Measurements from ENCODE around the gene STX2. TPM values are rescaled to one million over a fixed set of nuclear protein-coding genes. Genes with fewer than 3 reads are reported as not detected.

Gene STX2
- total RNA-seq, 1 donor from 2014 or later: 17.4 TPM

DNA sequence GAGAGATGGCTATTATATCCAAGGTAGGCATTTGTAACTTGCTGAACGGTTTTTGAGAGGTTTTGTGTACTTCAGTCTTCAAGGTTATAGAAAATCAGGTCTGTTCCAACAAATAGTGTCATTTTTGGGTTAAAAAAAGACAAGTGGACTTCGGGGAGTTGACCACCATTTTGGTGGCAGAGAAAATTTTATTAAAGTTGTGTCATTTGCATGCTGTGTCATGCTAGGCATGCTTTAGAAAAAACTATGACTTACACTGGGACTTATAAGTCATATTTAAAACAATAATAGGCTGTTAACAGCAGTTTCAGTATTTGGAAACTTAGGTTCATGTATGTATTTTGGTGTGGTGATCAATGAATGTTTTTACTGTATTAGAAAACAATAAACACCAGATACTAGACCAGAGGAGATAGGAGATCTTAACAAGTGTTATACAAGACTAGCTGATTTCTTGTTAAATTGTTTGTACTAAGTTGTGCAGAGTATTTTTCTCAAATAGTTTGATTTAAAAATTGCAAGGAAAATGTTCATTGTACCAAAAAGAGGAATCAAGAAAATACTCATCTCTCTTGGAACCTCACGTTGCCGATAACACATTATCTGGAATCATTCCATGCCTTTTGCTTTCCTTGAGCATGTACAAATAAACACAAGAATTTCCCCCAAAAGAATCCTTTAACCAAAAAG is 34.2 kb upstream of the STX2 start:
- TF ChIP-seq, protein P1, sequence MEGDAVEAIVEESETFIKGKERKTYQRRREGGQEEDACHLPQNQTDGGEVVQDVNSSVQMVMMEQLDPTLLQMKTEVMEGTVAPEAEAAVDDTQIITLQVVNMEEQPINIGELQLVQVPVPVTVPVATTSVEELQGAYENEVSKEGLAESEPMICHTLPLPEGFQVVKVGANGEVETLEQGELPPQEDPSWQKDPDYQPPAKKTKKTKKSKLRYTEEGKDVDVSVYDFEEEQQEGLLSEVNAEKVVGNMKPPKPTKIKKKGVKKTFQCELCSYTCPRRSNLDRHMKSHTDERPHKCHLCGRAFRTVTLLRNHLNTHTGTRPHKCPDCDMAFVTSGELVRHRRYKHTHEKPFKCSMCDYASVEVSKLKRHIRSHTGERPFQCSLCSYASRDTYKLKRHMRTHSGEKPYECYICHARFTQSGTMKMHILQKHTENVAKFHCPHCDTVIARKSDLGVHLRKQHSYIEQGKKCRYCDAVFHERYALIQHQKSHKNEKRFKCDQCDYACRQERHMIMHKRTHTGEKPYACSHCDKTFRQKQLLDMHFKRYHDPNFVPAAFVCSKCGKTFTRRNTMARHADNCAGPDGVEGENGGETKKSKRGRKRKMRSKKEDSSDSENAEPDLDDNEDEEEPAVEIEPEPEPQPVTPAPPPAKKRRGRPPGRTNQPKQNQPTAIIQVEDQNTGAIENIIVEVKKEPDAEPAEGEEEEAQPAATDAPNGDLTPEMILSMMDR (IDR thresholded peaks at IDR 0.05; ENCODE audit: unreplicated experiment): no peak

DNA sequence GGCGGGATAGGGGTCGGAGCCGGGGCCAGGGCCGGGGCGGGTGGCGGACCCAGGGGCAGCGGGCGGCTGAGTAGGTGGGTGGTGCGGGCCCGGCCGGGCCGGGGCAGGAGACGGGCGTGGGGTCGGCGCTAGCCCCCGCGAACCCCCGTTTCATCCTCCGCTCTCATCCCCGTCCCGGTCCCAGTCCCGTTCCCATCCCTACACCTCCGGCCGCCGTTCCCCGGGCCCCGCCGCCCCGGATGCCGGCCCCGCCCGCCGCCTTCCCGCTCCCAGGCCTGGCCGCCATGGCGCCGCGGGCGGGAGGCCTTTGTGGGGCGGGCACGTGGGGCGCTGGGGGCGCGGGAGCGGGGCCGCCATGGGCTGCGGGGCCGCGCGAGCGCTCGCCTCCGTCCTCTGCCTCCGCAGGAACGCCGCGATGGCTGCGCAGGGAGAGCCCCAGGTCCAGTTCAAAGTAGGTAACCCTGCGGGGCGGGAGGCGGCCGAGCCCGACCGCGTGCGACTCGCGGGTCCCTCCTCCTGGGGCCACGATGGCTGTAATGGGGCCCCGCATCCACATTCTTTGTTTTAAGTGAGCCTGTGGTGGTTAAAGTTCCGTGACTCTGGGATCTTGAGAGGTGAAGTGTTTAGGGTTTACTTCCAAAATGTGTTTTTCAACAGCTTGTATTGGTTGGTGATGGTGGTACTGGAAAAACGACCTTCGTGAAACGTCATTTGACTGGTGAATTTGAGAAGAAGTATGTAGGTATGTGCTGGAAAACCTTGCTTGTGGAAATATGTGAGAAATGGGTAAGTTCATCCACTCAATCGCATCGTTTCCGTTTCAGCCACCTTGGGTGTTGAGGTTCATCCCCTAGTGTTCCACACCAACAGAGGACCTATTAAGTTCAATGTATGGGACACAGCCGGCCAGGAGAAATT is 33.4 kb upstream of the STX2 start:
- DNase-seq (ENCODE audit: low spot score): peak; percentile 35
- Mint-ChIP-seq H3K27me3 (ENCODE audit: unreplicated experiment) (peaks cover 8% of the 10 kb centered on the region), H3K9me3 (ENCODE audit: unreplicated experiment) (no peaks in the 10 kb centered on the region), H3K27ac (ENCODE audit: unreplicated experiment) (peak overlapping the region; percentile 96), H3K4me1 (ENCODE audit: unreplicated experiment) (peaks cover 14% of the 10 kb centered on the region), H3K36me3 (ENCODE audit: low read depth, unreplicated experiment) (peaks cover 28% of the 10 kb centered on the region), H3K4me3 (ENCODE audit: unreplicated experiment) (peak overlapping the region; percentile 99)
- TF ChIP-seq, protein P1 (IDR thresholded peaks at IDR 0.05; ENCODE audit: unreplicated experiment): no peak

More for the DNA sequence above, 34.2 kb upstream of the STX2 start:
- H3K4me1 Mint-ChIP-seq (ENCODE audit: unreplicated experiment): peaks cover 14% of the 10 kb centered on the region
- H3K36me3 Mint-ChIP-seq (ENCODE audit: low read depth, unreplicated experiment): peaks cover 28% of the 10 kb centered on the region
- H3K4me3 Mint-ChIP-seq (ENCODE audit: unreplicated experiment): peak overlapping the region; percentile 99
- H3K27me3 Mint-ChIP-seq (ENCODE audit: unreplicated experiment): peaks cover 8% of the 10 kb centered on the region
- DNase-seq (ENCODE audit: low spot score): no peak
- no peaks in the 10 kb centered on the region for H3K9me3 Mint-ChIP-seq (ENCODE audit: unreplicated experiment)
- peak overlapping the region; percentile 96 for H3K27ac Mint-ChIP-seq (ENCODE audit: unreplicated experiment)

- Mint-ChIP-seq H3K9me3 (ENCODE audit: unreplicated experiment) (no peaks in the 10 kb centered on the region), H3K4me3 (ENCODE audit: unreplicated experiment) (peak within 1 kb of the TSS; percentile 99), H3K27me3 (ENCODE audit: unreplicated experiment) (peaks cover 8% of the 10 kb centered on the region), H3K27ac (ENCODE audit: unreplicated experiment) (peak within 1 kb of the TSS; percentile 96), H3K36me3 (ENCODE audit: low read depth, unreplicated experiment) (peaks cover 28% of the 10 kb centered on the region), H3K4me1 (ENCODE audit: unreplicated experiment) (peaks cover 14% of the 10 kb centered on the region)
- TF ChIP-seq, protein P1 (IDR thresholded peaks at IDR 0.05; ENCODE audit: unreplicated experiment): no peak
- DNase-seq (ENCODE audit: low spot score): peak; percentile 88
These were observed 32.5 kb upstream of the STX2 start, which contains the start of gene RAN for GRCh38 chr12:130871286-130872178. TSS of gene RAN (plus strand) at chr12:130872066. CDS start at chr12:130872594, 528 bp downstream.

- Mint-ChIP-seq H3K4me1 (ENCODE audit: unreplicated experiment) (peaks cover 14% of the 10 kb centered on the region), H3K27me3 (ENCODE audit: unreplicated experiment) (peaks cover 9% of the 10 kb centered on the region), H3K27ac (ENCODE audit: unreplicated experiment) (peak overlapping the region; percentile 30), H3K4me3 (ENCODE audit: unreplicated experiment) (peak overlapping the region; percentile 86), H3K36me3 (ENCODE audit: low read depth, unreplicated experiment) (peaks cover 25% of the 10 kb centered on the region), H3K9me3 (ENCODE audit: unreplicated experiment) (no peaks in the 10 kb centered on the region)
- TF ChIP-seq, protein P1 (IDR thresholded peaks at IDR 0.05; ENCODE audit: unreplicated experiment): peak; percentile 58
- DNase-seq (ENCODE audit: low spot score): peak; percentile 36
These were observed 31.6 kb upstream of the STX2 start for GRCh38 chr12:130870442-130871285.
